Tongue (tissue), 2 donors: ENCODE results near the gene STXBP6. TPM values are rescaled to one million over a fixed set of nuclear protein-coding genes. Genes with fewer than 3 reads are reported as not detected.
A peak's percentile ranks its signal among the peaks of the same experiment; 100 is the strongest.

ENCODE experiments used
- DNase-seq: peaks from one replicate; pipeline ENCODE4 v3.0.0-alpha.2; 2015
- total RNA-seq: library from RNA; depleted of rRNA; stranded (reverse); fragments of >200 nt; gene quantifications from one replicate; pipeline ENCODE4 v1.2.3, GENCODE V29; 2014

Gene STXBP6
- total RNA-seq, 1 donor from 2014 or later, result 22.0 TPM

DNA sequence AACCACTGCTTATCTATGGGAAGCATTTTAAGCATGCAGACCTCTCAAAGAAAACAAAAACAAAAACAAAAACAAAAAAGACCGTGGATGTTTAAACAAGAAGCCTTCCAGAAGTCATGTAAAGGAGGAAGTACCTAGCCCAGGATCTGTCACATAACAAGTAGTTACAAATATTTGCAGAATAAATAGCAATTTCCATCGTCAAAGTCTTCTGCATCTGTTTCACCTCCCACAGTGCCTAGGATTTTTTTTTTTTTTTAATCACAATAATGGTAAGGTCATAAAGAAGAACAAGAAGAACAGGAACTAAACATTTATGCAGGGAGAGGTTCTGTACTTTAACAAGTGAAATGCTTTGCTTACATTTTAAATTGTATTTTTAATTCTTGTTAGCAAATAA is 2.4 kb upstream of the STXBP6 start:
- DNase-seq, result no peak

DNA sequence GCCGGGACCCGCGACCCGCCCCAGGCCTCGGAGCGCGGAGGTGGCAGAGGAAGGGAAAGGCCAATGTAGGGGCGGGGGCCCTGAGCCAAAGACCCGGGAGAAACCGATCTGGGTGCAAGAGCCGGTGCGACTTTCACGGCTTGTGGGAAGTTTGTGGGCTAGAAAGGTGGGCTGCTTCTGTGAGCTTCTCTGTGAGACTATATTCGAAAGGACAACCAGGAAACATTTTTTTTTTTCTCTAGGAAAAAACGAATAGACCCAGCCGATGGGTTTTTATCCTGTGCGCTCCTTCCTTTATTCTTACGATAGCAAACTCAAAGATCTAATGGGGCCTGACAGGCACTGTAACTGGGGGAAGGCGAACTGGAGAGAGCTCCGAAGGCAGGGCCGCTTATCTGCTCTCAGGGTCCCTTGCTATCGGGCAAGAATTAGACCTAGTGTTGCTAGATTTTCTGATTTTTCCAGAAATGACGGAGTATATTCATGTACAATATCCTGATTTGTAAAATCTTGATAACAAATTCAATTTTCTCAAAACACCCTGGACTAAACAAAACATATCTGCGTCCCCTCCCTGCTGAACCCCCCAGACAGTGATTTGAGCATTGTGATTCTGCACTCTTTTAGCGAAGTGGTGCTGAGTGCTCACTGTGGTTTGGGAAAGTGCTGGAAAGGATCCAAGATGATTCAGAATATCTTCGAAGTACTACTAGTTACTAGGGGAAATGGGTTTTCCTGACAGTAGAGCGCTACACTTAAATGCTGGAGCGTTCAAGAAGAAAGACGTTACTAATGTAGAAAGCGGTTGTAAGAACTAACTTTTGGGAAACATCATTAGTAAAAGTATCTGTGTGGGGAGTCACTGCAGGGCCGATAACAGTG is 563 bp upstream of the STXBP6 start:
- DNase-seq, result peak; percentile 48

DNA sequence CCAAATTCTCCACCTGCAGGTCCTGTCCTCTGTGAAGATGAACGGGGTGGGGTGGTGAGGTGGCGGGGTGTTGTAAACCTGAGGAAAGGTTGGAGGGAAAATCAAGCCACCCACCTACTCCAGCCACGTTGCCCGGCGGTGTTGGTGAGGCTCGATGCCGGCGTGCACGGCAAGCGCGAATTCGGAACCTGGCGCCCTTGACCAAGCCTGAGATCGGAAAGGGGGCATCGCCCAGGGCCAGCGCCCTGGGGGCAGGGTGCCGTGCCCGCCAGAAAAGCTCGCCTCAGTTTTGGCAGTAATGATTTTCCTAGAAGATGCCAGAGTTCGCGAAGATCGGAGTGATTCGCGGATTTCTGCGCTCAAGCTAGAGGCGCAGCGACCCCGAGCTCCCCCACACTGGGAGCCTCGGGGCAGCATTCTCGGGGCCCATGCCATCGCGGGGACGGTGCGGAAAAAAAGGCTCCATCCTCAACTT is 817 bp downstream of the STXBP6 start:
- peak; percentile 32 for DNase-seq

DNA sequence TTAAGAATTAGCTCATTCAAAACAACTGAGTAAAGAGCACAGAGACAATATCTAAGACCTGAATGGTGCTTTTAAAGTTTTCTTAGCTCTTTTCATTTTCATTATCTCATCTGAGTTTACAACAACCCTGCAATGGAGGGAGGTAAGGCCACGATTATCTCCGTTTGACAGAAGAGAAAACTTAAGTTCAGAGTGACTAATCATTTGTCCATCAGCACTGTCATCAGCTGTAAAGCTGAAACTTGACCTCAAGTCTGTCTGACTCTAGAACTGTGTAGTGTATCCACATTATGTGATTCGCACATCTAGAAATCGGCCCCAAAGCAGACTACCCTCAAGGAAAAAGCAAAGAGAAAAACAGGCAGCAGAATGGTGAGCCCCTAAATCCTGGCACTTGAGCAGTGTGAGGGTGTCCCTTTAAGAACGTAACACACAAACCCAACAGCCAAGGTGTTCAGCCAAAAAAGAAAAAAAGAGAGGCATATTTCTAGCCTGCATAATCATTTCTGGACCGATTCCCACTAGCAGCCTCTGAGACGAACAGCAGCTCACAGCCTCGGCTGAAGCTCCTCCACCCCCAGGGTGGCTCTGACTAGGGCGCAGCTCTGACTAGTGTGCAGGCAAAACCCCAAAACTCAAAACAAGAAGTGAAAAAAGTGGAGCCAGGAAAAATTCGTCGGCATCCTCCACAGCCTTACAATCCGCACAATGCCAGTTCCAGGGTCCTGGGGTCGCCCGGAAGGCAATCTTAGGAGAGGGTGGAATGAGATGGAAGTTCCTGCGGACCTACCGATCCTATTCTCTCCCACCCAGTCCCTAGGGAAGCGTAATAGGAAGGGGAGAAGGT is 1.6 kb downstream of the STXBP6 start:
- peak; percentile 82 for DNase-seq

DNA sequence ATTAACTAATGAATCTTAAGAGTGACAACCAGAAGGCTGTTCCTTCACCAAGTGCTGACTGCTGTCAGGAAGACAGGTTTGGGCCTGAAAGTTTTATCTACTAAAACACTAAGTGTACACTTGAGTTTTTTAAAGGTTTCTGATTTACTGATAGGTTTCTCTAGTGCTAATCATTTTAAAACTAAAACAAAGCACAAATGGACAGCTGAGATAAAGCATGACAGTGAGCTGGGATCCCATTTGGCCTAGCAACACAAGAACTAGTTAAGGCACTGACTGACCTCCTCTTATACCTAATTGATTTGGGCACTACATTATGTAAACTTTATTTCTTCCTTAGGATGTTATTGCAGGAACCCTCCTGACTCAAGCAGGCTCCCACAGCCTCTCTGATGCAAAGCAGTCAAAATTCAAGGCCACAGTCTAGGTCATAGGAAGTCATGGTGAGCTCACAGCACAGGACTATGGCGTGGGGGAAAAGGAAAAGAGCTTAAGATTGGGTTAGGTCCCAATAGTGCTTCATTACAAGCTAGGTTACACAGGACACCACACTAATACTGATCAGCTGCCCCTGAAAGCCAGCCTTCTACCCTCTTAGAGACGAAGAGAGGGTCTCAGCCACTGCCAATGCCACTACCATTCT is 3.5 kb downstream of the STXBP6 start:
- no peak for DNase-seq

DNA sequence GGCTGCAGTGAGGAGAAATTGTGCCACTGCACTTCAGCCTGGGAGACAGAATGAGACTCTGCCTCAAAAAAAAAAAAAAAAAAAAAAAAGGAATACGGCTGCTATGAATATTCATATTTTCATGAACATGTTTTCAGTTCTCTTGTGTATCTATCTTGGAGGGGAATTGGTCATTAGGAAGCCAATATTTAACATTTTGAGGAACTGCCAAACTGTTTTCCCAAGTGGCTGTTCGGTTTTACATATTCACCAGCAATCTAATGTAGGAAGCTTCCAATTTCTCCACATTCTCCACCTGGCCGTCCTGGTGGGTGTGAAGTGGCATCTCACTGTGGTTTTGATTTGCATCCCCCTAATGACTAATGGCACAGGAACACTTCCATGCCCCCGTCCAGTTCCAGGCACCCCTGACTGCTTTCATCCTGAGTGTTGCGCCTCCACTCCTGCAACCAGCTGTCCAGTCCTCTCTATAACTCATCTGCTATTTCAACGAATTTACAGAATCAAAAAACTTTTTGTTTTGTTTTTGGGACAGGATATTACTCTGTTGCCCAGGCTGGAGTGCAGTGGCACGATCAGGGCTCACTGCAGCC is 5.7 kb downstream of the STXBP6 start:
- no peak for DNase-seq

DNA sequence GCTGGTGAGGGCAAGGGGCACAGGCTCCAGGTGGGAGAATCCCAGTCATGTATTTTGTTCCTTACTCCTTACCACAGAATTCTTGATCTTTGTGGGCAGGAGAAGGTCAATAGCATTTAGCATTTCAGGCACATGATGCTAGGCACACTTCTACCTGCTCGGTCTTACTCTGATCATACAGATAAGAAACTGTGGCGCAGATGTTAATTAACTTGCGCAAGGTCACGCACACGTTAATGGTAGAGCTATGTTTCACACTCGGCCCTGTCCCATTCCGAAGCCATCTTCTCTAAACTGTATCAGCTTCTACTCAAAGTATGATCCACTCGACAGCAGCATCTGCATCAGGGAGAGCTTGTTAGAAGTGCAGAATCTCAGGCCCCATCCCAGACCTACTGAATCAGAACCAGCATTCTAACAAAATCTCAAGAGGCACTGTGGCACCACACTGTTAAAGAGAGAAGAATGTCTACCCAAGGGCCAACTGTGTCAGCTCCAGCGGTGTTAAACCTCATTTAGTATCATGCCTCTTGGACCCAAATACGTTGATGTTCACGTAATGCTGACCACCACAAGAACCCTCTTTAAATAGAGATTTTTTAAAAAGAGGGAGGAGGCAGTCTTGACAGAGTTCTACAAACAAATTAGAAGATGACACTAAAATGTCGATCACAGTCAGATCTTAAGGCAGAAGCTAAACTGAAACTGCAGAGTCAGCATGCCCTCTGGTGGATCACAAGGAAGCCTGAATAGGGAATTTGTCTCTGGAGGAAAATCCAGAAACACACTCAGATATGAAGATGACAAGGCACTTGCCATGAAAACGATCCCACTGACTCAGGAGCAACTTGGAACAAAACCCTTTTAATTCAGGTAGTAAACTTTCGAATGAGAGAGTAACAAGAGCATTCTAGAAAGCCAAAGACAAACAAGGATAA is 7.3 kb downstream of the STXBP6 start:
- peak; percentile 73 for DNase-seq

DNA sequence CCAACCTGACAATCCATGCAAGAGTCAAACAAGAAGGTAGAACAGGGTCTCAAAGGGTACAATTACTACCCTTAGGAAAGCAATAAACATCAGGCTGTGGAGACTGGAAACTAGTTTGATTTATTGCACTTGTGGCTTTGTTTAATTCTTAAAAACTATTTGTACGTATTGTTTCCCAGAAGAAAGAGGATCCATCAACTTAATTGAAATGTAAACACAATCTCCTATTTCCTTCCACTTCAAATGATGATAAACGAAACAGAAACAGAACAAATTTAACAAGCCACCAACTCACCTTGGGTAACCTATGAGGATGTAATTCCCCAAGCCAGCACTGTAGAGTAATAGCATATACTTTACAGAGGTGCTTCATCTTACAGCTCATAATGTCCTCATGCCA is 8.0 kb downstream of the STXBP6 start:
- no peak for DNase-seq

DNA sequence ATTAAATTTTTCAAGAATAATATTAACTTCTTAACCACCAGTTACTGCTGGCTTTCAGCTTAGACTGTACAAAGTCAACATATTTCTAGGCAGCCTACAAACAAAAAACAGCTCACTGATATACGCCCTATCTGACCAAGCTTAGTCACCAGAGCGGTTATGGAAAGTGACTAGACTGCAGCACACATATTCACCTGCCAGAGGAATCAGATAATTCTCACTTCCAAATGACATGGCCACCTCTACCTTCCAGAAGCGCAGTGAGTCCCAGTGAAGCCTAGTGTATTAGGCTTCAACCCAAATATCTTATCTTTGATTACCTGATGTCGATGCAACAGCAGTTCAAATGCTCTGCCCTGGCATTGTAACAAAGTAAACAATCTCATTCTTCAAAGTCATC is 8.5 kb downstream of the STXBP6 start:
- no peak for DNase-seq

DNA sequence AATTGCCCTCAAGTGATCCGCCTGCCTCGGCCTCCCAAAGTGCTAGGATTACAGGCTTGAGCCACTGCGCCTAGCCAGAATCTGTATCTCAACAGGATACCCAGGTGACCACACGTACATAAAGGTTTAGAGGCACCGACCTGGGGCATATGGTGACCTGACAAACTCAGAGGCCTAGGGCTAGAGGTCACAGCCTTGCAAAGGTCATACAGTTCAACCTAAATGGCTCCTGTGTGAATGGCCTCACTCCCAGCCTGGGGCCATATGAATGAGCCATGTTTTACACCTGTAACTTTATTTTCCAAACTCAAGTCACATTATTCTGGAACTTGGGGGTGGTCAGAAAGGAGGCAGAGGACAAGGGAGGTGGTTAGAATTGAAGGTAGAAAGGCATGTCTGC is 10.0 kb downstream of the STXBP6 start:
- DNase-seq, result no peak

DNA sequence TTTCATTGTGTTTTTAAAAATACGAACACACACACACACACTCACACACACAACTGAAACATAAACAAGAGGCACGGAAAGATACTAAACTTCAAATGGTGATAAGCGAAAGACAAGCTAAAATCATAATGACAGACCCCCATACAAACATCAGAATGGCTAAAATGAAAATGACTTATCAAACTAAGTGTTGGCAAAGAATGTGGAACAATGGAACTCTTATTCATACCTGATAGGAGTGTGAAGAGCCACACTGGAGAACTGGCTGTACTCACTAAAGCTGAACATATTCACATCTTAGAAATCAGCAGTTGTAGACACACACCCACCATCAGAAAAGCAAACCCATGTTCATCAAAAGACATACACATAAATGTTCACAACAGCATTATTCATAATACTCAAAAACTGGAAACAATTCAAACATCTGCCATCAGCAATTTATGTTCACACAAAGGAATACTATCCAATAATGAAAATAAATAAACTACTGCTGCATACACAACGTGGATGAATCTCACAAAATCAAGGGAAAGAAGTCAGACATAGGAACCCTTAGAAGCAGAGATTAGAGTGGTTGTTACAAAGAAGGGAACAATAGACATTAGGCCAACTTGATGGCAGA is 11.8 kb downstream of the STXBP6 start:
- no peak for DNase-seq

DNA sequence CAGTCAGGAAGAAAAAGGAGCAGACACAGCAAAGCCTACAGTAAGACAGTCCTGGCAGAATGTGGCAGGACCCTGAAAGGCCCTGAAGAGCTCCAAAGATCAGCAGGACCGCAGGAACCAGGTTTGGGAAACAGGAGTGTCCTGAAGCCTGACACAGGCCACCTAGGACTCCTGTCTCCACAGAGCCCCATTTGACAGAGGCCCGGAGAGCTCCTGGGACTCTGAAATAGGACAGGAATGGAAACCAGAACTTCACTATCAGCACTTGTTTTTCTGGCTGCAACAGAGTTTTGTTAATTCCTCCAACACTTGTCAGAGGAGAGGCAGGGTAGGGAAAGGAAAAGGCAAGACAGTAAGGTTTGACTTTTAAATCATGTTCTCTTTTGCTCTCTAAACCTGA is 12.9 kb downstream of the STXBP6 start:
- no peak for DNase-seq

DNA sequence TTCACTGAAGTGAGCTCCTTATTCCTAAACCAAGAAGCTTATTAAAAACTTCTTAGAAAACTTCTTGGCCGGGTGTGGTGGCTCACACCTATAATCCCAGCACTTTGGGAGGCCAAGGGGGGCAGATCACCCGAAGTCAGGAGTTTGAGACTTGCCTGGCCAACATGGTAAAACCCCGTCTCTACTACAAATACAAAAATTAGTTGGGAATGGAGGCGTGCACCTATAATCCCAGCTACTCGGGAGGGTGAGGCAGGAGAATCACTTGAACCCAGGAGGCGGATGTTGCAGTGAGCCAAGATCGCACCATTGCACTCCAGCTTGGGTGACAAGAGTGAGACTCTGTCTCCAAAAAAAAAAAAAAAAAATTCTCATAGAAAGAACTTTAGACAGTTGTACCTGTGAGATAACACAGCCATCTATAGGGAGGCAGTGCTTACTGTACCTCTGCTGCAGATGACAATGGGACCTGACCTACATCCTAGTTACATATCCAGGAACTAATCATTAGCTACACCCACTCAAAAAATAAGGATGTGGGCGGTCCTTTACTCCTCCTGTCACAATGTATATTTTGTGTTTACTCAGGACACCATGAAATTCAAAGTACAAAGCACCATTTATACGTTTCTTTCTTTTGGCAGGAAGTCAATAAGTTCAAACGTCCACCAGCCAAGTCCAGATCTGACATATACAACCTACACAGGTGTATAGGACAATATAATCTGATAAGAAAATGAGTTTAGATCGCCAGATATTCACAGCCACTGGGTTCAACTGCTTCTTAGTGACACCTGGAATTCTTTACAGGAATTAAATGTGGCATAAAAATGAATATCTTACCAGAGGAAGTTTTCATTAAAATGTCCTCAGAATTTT is 14.9 kb downstream of the STXBP6 start:
- no peak for DNase-seq

DNA sequence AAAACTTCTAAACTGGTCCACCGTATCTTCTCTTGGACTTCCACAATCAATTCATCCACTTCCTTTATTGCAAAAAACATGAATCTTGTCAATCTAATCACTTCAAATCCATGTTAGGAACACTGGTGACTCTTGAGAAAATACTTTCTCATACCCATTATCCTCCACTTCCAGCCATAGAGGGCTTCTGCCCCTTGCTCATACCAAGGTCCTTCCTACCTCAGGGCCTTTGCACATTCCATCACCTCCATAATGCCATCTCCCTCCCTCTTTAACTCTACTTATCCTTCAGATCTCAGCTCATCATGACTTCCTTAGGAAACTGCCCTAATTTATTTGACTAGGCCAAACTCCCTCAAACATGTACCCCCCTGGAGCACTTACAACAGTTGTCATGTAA is 16.6 kb downstream of the STXBP6 start:
- no peak for DNase-seq

DNA sequence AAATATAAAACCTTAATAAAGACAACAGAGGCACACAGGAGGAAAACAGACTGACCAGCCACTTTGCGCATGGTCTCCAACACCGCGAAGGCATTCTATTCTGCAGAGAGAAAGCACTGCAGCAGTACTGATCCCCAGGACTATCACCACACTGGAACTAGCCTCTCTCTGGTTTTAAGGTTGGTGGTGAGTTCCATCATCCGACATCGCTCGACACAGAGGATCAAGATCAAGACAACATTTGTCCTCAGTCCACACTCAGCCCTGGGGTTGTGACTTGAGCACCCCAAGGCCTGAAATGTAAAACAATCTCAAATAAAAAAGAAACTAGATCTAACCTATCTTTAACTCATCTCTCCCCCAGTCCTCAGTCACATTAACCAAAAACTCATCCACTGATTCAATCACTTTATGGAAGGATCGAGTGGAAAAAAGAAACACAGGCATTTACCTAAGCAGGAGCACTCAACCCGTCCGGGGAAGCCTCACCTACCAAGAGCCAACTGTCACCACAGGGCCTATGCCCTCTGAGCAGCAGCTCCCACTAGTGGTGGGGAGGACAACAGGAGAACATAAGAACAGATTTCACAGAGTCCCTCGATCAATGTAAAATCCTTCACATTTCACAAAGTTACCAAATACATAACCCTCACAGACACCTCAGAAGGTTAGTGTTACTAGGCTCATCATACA is 17.7 kb downstream of the STXBP6 start:
- no peak for DNase-seq

DNA sequence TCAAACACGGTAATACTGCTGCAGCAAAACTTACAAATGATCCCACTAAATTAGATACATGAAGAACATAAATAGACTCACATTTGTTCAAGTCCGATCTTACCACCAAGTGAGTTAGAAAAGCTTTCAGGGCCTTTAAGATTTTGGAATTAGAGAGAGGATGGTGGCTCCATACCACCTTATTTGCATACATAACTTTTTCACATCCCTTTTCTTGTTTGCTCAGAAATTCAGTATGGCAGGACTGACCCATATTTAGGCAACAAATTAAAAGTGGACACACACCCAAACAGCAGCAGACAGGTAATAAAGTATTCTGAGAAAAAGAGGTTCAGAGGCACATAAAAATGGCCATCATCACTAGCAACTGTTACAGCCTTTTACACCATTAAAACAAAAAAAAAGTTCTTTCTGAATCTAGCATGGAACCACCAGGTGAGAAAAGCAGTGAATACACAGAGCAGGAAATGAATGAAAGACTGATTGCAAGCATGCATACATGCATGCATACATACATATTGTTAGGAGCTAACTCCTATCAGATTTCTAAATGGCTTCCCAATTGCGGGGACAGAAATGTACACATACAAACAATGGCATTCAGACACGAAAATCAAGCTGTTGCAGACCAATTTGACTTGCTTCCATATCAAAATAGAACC is 23.3 kb downstream of the STXBP6 start:
- no peak for DNase-seq

DNA sequence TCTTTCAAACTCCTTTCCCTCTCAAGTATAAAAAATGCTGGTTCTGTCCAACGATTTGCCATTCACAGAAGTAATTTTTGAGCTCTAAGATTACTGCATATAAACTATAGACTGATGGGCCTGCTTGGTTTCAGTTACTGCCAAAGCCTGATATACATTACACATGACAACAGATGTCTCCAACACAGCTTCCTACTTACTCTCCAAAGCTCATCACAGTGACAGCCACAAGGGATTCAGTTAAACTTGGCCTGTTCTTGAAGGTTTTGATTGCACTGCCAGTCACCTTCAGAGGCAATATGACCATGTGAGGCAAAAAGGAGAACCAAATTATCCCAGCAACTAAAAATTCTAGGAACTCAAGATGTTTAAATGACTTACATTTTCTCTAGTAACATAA is 30.1 kb downstream of the STXBP6 start:
- DNase-seq, result peak; percentile 51

DNA sequence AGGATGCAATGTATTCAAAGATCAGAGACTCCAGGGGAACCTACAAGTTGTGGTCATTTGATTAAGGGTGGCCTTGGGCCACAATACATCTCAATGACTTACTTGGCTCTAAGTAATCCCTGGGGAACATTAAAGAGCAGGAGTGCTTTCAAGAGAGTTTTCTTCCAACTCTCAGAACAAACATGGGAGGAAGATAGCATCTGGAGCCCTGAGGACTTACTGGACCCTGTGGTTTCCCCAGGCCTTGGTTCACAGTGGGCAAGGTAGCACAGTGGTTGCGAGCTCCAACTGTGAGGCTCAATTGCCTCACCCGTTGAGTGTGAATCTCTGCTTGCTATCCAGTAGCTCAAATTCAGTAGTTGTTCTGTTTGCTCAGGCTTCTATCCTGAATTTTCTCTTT is 32.4 kb downstream of the STXBP6 start:
- no peak for DNase-seq

DNA sequence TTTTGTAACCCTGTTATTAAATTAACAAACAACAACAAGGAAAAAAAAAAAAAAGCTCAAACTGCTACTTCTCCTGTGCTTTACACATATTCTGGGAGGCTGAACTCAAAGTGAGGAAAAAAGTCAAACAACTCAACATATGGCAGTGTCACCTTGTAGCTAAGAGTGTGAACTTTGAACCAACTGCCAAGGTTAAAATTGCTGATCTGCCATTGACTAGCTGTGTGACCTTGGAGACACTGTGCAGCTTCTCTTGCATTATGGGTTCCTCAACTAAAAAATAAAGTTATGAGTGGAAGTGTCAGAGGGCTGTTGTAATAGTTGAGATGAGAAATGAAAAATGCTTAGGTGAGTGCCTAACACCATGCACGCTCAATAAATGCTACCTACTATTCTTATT is 34.2 kb downstream of the STXBP6 start:
- no peak for DNase-seq
